SH-SY5Y (cell line): Measurements from ENCODE around the gene AAK1.

ENCODE experiments used
- GATA2 ChIP-seq: IDR thresholded peaks from 2 replicates; pipeline ENCODE4 v1.6.1; 2011; ENCODE audit warnings: mild to moderate bottlenecking, low read depth, low read length
- GATA3 ChIP-seq: IDR thresholded peaks from 2 replicates; pipeline ENCODE4 v1.6.1; 2011; ENCODE audit warnings: low read depth, mild to moderate bottlenecking, low read length, moderate library complexity

- TF ChIP-seq GATA2 (no peak), GATA3 (no peak)
These were observed 76.9 kb downstream of the AAK1 start for GRCh38 chr2:69566669-69567068.
